NCI-H2107 (cell line): ENCODE data around the gene TRIO.

Experiments used
- DNase-seq: peaks from one replicate; lab custom pipeline; 2025; lab: John Stamatoyannopoulos, UW

Gene TRIO

DNA sequence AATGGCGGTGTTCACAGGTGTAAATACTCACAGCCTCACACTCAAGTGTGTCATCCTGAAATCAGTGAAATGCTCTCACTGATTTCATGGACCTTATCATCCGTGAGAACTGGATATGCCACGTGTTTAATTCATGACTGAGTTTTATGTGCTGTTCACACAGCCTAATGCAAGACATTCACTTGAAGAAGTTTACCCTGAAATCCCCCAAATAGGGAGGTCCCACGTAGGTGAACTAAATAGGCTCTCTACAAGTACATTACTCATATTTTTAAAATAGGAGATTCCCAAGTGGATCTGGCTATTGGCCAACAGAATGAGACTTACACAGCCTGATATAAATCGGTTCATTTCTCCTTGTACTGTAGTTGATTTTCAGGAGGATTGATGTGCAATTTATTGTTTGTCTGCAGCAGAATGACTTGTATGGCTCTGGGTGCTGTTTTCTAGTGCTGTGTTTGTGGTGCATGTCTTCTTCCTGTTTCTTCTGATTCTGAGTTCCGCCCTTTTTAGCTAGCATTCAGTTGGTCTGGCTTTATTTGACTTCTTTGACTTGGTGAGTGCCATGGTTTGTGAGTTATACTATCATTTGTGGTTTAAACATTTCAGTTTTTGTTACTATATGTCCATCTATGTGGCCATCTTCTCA is 25.1 kb downstream of the TRIO start:
- DNase-seq = no peak

- DNase-seq = no peak
Measured at GRCh38 chr5:14168793-14169262, 25.7 kb downstream of the TRIO start.

GRCh38 chr5:14171046-14171445 is 27.9 kb downstream of the TRIO start:
- DNase-seq = no peak

DNA sequence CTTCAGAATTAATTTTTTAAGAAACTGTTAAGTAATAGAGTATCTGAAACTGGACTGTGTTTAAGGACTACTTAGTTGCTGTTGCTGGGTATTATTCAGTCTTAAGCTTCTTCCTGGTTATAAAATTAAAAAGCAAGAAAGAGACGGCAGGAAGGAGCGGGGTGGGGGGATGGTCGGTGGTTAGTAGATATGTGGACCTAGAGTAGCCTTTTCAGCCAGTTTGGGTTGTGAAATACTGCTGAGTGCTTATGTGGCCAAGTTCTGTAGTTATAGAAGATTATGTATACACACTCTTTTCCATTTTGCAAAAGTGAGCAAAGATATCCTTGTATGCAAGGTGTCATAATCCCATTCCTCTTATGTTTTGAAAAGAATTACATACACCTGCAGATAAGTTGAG is 28.5 kb downstream of the TRIO start:
- DNase-seq = no peak

- no peak for DNase-seq
Measured at GRCh38 chr5:14172149-14172795, 29.1 kb downstream of the TRIO start.

DNA sequence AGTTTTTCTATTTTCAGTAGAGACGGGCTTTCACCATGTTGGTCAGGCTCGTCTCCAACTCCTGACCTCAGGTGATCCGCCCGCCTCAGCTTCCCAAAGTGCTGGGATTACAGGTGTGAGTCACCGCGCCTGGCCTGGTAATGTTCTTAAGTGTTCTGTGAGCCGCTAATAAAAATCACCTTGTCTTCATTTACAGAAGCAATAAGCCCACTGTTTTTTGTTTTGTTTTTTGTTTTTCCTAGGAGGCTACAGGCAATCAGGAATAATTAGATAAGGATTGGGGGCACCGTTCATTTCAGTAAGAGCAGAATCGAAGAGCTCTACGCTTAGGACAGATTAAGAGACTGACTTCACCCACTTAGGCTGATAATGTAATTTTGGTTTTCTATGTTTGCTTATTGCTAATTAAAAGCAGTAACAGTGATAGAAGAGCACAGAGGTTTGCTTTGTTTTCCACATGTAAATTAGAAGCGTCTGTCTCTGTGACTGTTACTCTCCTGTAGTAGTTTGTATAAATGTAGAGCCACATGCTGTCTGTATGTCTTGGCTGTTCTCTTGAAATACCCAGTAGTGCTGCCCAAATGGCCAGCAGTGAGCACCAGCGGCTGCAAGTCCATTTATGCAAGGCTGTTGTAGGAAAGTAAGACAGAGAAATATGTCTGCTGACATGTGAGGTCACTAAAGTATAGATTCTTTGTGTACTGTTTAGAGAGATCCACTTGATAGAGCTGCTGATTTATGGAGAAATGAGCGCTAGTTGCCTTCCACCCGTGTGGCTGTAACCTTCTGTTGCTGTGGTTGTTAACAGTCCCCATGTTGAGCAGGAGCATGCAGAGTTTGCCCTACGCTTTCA is 30.5 kb downstream of the TRIO start:
- DNase-seq = no peak

DNA sequence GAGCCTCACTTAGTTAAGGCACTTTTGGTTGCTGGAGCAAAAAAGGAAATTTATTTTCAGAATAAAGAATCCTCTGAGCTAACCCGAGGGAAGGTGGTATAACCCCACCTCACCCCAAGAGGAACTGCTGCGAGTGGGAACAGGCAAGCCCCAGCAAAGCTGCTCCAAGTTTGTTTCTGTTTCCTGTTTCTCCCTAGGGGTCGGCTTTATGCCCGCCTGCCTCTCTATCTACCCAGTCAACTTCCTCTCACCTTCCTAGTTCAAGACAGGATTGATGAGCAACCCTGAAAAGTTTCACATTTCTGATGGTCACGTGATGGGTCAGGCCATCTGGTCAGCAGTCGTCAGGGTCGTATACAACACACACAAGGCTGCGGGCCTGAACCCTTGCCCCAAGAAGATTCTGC is 31.1 kb downstream of the TRIO start:
- DNase-seq = no peak

DNA sequence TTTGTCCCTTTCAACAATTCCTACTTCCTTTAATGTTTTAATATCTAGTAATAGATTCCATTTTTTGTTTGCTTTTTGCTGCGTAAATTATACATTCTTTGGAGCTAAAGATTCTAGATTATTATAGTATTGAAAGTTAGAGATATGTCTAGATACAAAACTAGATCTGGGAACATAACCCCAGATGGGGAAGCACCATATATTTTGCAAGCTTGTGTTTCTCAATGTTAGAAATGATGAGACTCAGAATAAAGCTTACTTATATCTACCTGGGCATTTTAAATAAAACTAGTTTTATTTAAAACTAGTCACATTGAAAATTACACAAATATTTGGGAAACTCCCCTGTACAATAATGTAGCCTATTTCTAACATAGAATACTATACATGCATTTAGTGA is 32.2 kb downstream of the TRIO start:
- no peak for DNase-seq

DNA sequence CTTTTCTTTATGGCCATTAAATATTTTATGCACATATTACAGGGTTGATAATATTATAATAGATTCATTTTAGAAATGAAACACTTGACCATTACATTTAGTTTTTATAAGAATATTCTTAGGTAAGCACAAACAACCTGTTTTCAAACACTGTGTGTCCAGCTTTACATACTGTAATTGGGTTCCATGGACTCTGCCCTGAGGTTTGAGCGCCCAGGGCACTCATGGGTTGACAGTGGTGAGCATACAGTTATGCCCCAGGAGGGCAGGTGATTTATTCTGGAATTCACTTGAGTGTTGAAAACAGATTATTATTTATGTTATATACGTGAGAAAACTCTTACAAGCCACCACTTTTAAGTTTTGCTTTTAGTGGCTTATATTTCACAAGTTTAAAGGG is 33.7 kb downstream of the TRIO start:
- DNase-seq = no peak

GRCh38 chr5:14177634-14178033 is 34.5 kb downstream of the TRIO start:
- no peak for DNase-seq

DNA sequence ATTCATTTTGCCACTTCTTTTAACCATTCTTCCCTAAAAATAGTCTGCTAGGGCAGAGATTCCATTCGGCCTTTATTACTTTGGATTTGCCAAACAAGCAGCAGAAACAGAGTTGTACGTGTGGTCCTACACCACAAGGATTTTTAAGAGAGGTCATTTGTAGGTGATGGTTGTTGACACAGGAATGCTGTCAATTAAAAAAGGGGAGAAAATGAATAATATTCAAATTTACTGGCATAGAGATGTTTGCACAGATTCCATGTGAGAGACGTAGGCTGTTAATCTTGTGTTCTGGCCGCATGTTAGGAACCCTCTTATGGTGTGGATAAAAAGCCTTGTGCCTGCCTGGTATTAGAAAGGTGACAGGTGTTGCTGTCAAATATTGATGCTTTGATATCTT is 34.9 kb downstream of the TRIO start:
- no peak for DNase-seq

- no peak for DNase-seq
Measured at GRCh38 chr5:14178671-14179211, 35.6 kb downstream of the TRIO start.

DNA sequence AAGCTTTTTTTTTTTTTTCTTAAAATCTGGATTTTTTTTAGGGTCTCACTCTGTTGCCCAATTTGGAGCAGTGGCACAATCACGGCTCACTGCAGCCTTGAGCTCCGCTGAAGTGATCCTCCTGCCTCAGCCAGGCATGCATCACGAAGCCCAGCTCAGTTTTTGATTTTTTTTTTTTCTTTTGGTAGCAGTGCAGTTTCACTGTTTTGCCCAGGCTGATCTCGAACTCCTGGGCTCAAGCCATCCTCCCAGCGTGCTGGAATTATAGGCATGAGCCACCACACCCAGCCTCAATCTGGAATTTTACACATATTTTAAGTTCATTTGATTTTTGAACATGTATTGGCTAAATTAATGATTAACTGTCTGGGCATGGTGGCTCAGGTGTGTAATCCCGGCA is 36.3 kb downstream of the TRIO start:
- DNase-seq = no peak

DNA sequence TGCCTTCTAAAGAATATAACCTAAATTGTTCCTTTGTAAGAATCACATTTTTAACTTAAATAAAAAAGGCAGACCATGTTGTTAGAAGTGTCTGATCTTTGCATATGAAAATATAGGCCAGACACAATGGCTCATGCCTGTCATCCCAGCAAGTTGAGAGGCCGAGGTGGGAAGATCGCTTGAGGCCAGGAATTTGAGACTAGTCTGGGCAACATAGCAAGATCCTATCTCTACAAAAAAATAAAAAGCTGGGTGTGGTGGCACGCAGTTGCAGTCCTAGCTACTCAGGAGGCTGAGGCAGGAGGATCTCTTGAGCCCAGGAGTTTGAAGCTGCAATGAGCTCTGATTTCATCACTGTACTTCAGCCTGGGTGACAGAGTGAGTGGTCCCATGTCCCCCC is 37.3 kb downstream of the TRIO start:
- no peak for DNase-seq

DNA sequence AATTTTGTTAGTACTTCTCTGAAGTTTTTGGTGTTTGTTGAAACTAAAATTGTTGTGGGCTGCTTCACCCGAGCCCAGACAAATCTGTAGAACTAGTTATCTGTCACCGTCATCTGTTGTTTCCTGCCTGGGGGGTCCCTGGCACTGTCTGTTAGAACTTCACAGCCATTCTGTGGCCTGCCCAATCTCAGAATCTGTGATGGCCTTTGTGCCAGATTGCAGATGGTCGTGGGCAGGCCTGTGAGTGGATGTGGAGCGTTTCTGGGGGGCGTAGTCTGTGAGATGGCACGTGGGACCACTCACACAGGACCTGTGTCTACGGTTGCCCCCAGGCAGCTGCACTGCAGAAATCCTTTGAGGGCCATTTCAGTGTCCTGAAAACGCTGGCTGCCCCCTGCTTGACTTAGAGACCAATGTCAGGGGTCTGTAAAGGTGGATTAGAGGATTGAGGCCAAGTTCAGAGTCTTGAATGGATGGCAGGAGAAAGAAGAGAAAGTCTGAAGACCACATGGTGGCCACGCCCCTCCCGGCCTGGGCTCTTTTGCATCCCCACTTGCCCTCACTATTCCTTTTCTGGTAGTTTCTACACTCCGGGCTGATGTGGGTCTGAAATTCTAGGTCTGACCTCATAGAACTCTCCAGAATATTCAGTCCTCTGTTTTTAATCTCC is 38.3 kb downstream of the TRIO start:
- no peak for DNase-seq

- no peak for DNase-seq
Measured at GRCh38 chr5:14182761-14183160, 39.6 kb downstream of the TRIO start.

GRCh38 chr5:14183187-14183939 is 40.2 kb downstream of the TRIO start:
- DNase-seq = no peak

DNA sequence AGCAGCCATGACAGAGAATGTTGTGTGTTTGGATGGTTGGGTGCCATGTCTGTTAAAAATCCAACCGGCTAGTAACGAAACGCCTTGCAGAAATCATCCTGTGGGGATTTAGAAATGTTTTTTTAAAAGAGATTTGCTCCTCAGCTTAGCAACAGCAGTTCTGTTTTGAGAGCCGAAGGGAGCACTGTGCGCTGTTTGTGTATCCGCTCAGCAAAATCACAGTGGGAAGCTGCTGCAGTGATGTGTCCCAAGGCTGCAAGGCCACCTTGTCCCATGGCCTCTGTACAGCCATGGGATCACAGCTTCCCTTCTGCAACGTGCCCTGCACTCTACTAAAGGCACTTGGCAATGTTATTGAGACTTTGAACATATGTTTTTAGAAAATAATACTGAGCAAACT is 40.9 kb downstream of the TRIO start:
- no peak for DNase-seq

DNA sequence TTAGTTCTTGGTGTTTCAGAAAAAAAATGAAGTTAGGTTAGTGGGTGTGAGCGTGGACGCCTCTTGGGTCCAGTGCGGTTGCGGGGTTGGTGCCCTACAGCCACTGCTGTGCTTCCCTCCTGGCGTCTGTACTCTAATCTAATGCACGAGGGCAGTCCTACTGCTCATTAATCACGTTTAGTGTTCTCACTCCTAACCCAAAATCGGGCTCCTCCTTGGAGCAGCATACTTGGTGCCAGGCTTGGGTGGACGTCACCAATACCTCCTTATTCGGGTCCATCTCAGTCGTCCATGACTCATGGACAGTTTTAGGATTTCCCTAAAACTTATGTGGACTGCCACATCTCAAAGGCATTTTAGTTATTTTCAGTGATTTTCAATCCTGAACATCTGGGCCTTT is 41.6 kb downstream of the TRIO start:
- DNase-seq = no peak

- DNase-seq = no peak
Measured at GRCh38 chr5:14185326-14186058, 42.4 kb downstream of the TRIO start.
